GM12892 (cell line): ENCODE data around the gene CYP4Z1.
"Not testable (repeated sequence)": the region's sequence is repeated elsewhere in the genome, so short reads cannot be mapped to it uniquely, and the experiment has no call there.

Experiments
- POLR2A ChIP-seq: IDR thresholded peaks from 2 replicates; pipeline ENCODE4 v1.6.1; 2011; ENCODE audit warnings: low read depth, low read length, control low read depth
- POLR2AphosphoS5 ChIP-seq: IDR thresholded peaks from 2 replicates; pipeline ENCODE4 v1.6.1; 2011; ENCODE audit warnings: low read depth, low read length, control low read depth

- TF ChIP-seq POLR2A, POLR2AphosphoS5: not testable (repeated sequence)
Observed at GRCh38 chr1:47129489-47130230, 62.6 kb downstream of the CYP4Z1 start.
